ENCODE results near the gene MRPS5.

Gene MRPS5

DNA sequence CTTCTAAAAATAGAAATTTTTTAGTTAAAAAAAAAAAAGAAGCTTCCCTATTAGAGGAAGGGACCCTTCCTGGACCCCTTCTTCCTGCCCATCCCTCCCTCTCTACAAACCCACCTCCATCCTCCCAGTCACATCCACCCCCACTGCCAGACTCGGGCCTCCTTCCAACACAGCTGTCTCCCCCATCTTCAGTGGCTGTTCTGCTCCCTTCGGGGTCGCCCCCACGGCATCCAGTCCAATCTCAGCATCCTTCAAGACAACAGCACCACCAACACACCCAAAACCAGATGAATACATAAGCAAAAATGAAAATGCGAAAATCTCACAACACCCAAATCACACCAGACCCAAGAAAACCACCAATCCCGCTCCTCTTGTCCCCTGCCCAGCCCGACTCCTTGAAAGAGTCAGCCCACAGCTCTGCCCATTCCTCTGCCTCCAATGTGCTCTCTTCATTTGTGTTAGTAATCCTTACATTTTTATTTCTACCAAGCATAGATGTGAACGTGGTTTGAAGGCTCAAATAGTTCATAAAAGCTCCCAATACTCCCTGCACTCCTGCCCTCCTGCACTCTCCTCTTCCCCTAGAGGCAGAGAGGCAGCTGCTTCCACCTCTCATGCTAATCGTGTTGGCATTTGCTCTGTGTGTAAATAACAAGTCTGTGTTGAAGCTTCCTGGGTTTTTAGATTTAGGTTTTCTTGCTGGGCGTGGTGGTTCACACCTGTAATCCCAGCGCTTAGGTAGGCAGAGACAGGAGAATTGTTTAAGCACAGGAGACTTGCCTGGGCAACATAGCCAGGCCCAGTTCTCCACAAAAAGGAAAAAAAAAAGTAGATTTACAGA lies 59.1 kb downstream of the MRPS5 start:
- H3K4me3 ChIP-seq (ENCODE audit: low read length) = no peak overlapping the region
- no peak overlapping the region for H2AFZ ChIP-seq (ENCODE audit: low read depth, low read length)
- peaks cover 8% of the 10 kb centered on the region for H3K4me1 ChIP-seq (ENCODE audit: insufficient read depth, low read length)
- no peaks in the 10 kb centered on the region for H3K9me3 ChIP-seq (ENCODE audit: low read length)
- no peaks in the 10 kb centered on the region for H3K36me3 ChIP-seq (ENCODE audit: insufficient read depth, low read length)
- peaks cover 4% of the 10 kb centered on the region for H3K27me3 ChIP-seq (ENCODE audit: insufficient read depth, low read length)

DNA sequence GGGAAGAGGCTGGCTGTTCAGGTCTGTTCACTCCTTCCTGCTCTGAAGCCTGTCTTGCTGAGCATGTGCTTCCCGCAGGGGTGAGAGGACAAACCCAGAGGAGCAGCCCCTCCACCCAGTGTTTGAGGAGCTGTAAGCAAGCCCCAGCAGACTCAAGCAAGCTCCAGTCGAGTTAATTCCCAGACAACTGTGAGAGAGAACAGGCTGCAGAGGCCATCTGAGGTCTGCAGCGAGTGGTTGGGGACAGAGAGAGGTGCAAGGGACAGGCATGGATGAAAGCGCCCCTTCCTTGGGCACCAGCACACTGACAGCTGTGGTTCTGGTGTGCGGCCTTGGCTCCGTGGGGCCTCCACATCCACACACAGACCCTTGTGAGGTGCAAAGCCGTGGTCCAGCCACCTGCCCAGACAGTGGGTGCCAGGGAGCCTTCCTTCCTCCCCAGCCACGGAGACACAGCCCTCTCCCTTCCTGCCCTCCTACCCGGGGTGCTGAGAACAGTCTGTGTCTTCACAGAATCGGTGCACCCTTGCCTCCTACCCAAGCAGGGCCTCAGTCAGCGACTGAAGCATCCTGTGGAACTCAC lies 59.9 kb downstream of the MRPS5 start:
- H3K36me3 ChIP-seq (ENCODE audit: insufficient read depth, low read length) = no peaks in the 10 kb centered on the region
- no peaks in the 10 kb centered on the region for H3K9me3 ChIP-seq (ENCODE audit: low read length)
- peaks cover 4% of the 10 kb centered on the region for H3K27me3 ChIP-seq (ENCODE audit: insufficient read depth, low read length)
- H3K4me3 ChIP-seq (ENCODE audit: low read length) = no peak overlapping the region
- H3K4me1 ChIP-seq (ENCODE audit: insufficient read depth, low read length) = peaks cover 15% of the 10 kb centered on the region
- H2AFZ ChIP-seq (ENCODE audit: low read depth, low read length) = no peak overlapping the region

DNA sequence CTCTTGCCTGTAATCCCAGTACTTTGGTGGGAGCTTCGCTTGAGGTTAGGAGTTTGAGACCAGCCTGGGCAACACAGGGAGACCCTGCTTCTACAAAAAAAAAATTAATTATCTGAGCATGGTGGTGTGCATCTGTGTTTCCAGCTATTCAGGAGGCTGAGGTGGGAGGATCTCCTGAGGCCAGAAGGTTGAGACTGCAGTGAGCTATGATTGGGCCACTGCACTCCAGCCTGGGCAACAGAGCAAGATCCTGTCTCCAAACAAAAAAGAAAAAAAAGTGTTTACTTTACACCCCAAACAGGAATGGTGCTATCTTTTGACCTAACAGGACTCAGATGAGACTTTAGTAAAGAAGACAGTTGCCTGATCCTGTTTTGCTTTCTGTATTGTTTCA lies 60.5 kb downstream of the MRPS5 start:
- Histone ChIP-seq H3K27me3 (ENCODE audit: insufficient read depth, low read length) (peaks cover 6% of the 10 kb centered on the region), H3K4me3 (ENCODE audit: low read length) (no peak overlapping the region), H2AFZ (ENCODE audit: low read depth, low read length) (no peak overlapping the region), H3K9me3 (ENCODE audit: low read length) (no peaks in the 10 kb centered on the region), H3K36me3 (ENCODE audit: insufficient read depth, low read length) (no peaks in the 10 kb centered on the region), H3K4me1 (ENCODE audit: insufficient read depth, low read length) (peaks cover 17% of the 10 kb centered on the region)

DNA sequence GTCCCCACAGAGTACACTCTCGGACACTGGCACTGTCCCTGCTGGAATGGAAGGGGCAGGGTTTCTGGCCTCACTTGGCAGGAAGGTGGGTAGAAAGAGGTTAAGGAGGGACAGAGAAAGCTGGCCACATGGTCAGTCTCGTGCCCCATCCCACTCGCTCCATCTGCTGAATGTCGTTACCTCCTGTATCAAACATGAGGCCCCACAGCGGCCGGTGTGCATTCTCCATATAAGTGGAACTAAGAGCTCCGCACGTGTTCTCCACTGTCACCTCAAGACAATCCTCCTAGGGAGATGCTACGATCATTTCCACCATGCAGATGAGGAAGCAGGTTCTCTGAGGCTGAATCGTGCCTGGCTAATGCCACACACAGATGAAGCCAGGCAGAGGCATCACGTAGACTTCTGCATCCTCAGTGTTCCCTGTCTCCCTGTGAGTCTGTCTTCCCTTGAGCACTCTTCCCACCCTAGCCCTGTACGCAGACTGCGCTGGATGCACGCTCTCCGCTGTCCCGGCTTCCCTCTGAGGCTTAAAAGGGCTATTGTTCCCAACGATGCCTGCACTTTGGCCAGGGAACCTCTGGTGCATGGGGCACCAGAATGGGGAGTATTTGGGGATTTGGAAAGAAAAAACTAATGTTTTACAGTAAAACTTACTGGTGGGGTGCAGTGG lies 61.0 kb downstream of the MRPS5 start:
- Histone ChIP-seq H3K36me3 (ENCODE audit: insufficient read depth, low read length) (no peaks in the 10 kb centered on the region), H2AFZ (ENCODE audit: low read depth, low read length) (no peak overlapping the region), H3K27me3 (ENCODE audit: insufficient read depth, low read length) (peaks cover 12% of the 10 kb centered on the region), H3K4me1 (ENCODE audit: insufficient read depth, low read length) (peaks cover 17% of the 10 kb centered on the region), H3K9me3 (ENCODE audit: low read length) (no peaks in the 10 kb centered on the region), H3K4me3 (ENCODE audit: low read length) (no peak overlapping the region)

DNA sequence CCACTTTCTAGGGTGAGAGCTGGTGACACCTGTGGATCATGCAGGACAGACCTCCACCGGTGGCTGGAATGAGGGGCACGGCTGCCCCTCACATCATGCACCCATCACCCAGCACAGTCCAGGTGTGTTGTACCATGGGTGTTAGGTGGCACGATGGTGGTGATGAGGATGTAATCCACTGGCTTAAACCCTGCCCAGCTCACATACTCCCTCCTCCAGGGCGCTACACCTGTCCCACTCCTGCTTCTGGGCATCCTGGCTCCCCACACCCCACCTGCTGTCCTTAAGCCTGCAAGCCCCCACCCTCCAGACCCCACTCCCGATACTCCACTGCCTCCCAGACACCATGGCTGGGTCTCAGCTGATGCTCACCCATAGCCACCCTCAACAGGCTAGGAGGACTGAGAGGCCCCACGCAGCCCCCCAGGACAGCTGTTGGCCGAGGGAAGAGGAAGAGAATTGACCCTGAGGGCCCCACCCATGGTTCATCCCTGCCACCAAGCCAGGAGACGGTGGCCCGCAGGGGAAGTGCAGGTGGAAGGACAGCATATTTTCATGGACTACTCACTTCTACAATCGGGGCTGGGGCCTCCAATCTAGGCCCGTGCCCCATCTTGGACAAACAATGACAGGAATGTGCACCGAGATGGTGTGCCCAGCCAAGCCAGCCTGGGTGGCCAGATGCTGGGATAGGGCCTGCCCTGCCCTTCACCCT lies 61.8 kb downstream of the MRPS5 start:
- no peaks in the 10 kb centered on the region for H3K36me3 ChIP-seq (ENCODE audit: insufficient read depth, low read length)
- H3K27me3 ChIP-seq (ENCODE audit: insufficient read depth, low read length) = peaks cover 13% of the 10 kb centered on the region
- no peak overlapping the region for H2AFZ ChIP-seq (ENCODE audit: low read depth, low read length)
- no peak overlapping the region for H3K4me3 ChIP-seq (ENCODE audit: low read length)
- peaks cover 17% of the 10 kb centered on the region for H3K4me1 ChIP-seq (ENCODE audit: insufficient read depth, low read length)
- no peaks in the 10 kb centered on the region for H3K9me3 ChIP-seq (ENCODE audit: low read length)

DNA sequence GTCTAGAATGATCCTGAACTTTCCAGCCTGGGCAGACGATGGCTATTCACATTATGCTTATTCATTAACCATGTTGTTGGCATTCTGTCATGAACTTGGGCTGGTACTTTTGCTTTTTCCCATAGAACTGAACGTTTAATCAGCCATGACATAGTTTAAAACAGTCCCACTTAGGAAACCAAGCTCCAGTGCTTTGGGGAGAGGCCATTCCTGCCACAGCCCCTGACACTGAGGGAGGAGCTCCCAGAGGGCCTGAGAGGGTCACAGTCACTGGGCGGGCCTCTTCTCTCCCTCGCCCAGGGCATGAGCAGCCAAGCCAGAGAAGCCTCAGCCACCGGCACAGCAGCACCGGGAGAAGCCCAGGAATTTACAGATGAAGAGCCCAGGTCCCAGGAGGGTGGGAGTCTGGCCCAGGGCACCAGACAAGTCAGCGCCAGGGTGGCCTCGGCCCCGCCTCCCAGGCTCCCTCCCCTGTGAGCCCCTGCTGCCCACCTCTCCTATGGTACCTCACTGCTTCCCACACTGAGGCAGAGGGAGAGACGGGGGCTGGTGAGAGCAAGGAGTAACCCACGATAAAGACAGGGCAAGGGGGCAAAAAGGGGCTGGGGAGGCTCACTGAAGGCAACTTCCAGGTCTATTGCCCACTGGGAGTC lies 62.5 kb downstream of the MRPS5 start:
- H3K9me3 ChIP-seq (ENCODE audit: low read length) = no peaks in the 10 kb centered on the region

DNA sequence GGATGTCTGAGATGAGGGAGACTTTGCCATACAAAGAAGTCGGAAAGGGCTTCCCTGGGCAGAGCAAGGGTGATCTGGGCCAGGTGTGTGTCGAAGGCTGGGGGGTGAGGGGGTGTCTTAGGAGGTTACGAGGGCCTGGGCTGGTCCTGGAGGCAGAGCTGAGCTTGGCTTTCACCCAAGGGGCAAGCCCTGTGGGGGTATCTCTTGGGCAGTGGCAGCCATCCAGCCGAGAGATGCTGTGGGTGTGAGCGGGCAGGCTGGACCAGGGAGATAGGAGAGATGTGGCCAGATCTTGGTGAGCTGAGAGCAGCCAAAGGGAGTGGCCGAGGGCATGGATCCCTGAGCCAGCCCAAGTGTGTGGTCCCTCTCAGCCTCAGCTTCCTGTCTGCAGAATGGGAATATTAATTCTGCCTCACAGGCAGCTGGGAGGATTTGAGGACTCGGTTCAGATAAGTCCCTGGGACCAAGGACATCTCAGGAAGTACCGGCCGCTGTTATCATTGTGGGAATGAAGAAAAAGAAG lies 63.1 kb downstream of the MRPS5 start:
- H3K9me3 ChIP-seq (ENCODE audit: low read length) = no peaks in the 10 kb centered on the region
- no peak overlapping the region for H2AFZ ChIP-seq (ENCODE audit: low read depth, low read length)
- no peak overlapping the region for H3K4me3 ChIP-seq (ENCODE audit: low read length)
- H3K36me3 ChIP-seq (ENCODE audit: insufficient read depth, low read length) = no peaks in the 10 kb centered on the region
- H3K27me3 ChIP-seq (ENCODE audit: insufficient read depth, low read length) = peaks cover 15% of the 10 kb centered on the region
- H3K4me1 ChIP-seq (ENCODE audit: insufficient read depth, low read length) = peaks cover 17% of the 10 kb centered on the region

More for the DNA sequence above, 62.5 kb downstream of the MRPS5 start:
- peaks cover 15% of the 10 kb centered on the region for H3K27me3 ChIP-seq (ENCODE audit: insufficient read depth, low read length)
- H3K4me3 ChIP-seq (ENCODE audit: low read length) = no peak overlapping the region
- H3K36me3 ChIP-seq (ENCODE audit: insufficient read depth, low read length) = no peaks in the 10 kb centered on the region
- H2AFZ ChIP-seq (ENCODE audit: low read depth, low read length) = no peak overlapping the region
- peaks cover 17% of the 10 kb centered on the region for H3K4me1 ChIP-seq (ENCODE audit: insufficient read depth, low read length)

DNA sequence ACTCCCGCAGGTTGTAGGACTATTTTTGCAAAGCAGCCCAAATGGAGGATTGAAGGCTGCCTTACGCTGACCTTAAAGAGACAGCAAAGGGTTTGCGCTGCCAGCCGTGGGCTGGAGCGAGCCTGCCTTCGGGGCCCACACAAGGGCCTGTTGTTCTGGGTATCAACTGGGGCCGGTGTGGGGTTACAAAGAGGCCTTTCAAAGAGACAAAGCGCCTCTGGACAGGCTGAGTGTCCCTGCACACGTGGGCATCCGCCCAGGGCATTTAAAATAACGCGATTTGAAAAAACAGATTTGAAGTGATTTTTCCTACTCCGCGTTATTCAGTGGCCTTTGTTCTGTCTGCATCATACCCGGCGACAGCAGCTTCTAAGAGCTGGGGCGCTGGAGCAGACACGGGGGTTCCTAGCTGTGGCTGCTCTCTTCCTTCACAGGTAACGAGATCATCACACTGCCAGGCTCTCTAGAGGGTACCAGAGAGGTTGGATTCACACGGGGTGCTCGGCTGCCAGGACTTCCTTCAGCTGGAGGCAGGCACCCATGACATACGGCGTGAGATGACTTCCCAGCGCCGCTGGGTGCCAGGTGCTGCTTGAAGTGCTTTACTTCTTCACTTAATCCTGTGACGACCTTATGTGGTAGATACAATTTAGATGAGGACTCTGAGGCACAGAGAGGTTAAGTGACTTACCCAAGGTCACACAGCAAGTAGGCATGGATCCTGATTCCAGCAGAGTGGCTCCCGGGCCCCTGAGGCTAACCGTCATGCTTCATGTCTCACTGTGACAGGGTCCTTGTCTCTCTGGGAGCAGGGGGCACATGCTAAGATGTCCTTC lies 63.9 kb downstream of the MRPS5 start:
- H3K4me1 ChIP-seq (ENCODE audit: insufficient read depth, low read length) = peaks cover 17% of the 10 kb centered on the region
- peaks cover 15% of the 10 kb centered on the region for H3K27me3 ChIP-seq (ENCODE audit: insufficient read depth, low read length)
- peak overlapping the region; percentile 82 for H2AFZ ChIP-seq (ENCODE audit: low read depth, low read length)
- H3K4me3 ChIP-seq (ENCODE audit: low read length) = no peak overlapping the region
- H3K36me3 ChIP-seq (ENCODE audit: insufficient read depth, low read length) = no peaks in the 10 kb centered on the region
- no peaks in the 10 kb centered on the region for H3K9me3 ChIP-seq (ENCODE audit: low read length)

DNA sequence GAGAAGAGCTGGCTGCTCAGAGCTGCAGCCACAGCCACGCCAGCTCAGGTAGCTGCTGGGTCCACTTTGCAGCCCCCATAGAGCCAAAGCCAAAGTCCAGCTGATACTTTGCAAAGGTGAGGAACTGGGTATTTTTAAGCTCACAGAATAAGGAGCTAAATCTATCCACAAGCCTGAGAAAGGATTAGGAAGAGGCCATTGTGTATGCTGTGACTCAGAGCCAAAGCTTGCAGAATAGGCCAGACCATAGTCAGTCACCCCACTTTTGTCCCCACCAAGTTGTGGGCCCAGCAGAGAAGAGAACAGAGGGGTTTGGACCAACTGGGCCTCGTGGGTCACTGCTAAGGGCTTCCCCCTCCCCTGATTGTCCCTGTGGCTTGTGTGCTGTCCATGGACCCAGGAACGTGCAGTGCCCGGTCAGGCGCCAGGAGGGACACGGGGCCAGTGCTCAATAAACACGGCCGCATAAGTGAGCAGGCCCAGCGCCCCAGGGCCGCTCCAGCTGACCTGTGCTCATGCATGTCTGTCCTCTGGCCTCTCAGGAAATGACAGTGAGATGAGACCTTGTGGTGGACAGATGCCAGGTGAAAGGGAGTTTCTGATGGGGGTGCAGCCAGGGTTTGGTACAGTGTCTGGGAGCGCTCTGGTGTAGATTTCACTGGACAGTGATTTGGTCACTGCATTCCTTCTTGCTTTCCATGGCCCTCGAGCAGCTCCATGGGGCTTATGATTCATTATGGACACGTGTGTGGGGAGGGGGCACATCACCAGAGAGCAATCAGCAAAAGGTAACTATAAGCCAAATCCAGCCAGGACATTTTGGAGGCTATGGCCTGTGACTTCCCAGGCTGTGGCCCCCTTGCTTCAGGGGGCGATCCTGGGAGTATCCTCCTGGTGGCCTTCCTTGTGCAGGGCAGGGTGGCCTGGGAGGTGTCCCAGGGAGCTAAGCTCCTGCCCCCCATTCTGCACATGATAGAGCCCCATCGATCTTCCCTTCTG lies 64.8 kb downstream of the MRPS5 start:
- Histone ChIP-seq H3K4me1 (ENCODE audit: insufficient read depth, low read length) (peaks cover 13% of the 10 kb centered on the region), H3K36me3 (ENCODE audit: insufficient read depth, low read length) (no peaks in the 10 kb centered on the region), H3K4me3 (ENCODE audit: low read length) (no peak overlapping the region), H3K27me3 (ENCODE audit: insufficient read depth, low read length) (peaks cover 15% of the 10 kb centered on the region), H3K9me3 (ENCODE audit: low read length) (no peaks in the 10 kb centered on the region), H2AFZ (ENCODE audit: low read depth, low read length) (peak overlapping the region; percentile 82)

DNA sequence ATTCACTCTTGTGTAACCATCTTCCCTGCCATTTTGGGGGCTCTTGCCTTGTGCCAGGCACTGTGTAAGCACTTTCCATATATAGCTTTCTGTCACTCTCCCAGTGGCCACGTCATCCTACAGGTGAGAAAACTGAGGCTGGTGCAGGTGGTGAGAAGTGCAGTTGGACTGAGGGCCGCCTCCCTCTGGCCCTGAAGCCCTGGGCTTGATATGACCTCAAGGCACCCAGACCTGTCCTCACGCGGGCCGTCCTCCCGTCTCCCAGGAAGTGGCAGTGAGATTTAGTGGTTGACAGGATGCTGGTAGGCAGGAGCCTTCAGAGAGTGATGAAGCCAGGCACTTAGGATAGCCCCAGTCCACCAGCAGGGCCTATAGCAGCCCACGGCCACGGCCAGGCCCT lies 65.6 kb downstream of the MRPS5 start:
- Histone ChIP-seq H3K36me3 (ENCODE audit: insufficient read depth, low read length) (no peaks in the 10 kb centered on the region), H3K9me3 (ENCODE audit: low read length) (no peaks in the 10 kb centered on the region), H2AFZ (ENCODE audit: low read depth, low read length) (no peak overlapping the region), H3K4me3 (ENCODE audit: low read length) (no peak overlapping the region), H3K4me1 (ENCODE audit: insufficient read depth, low read length) (peaks cover 13% of the 10 kb centered on the region), H3K27me3 (ENCODE audit: insufficient read depth, low read length) (peaks cover 11% of the 10 kb centered on the region)

DNA sequence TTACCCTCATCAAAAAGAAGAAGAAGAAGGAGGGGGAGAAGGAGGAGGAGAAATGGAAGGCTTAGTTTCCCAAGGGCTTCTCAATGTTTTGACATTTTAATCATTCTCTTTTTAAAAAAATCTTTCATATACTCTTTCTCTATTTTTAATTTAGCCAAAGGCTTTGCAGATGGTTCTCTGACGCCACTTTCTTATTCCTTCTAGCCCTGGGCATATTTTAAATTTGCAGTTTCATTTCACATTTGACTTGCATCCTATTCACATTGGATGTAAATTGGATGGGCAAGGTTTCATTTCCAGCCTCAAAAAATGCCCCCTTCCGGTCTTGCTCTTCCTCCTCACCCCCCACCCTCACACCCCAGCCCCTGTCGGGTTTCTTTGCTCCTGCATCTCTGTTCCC lies 66.3 kb downstream of the MRPS5 start:
- H3K4me3 ChIP-seq (ENCODE audit: low read length) = no peak overlapping the region
- no peak overlapping the region for H2AFZ ChIP-seq (ENCODE audit: low read depth, low read length)
- H3K4me1 ChIP-seq (ENCODE audit: insufficient read depth, low read length) = peaks cover 13% of the 10 kb centered on the region
- H3K9me3 ChIP-seq (ENCODE audit: low read length) = no peaks in the 10 kb centered on the region
- H3K36me3 ChIP-seq (ENCODE audit: insufficient read depth, low read length) = no peaks in the 10 kb centered on the region
- H3K27me3 ChIP-seq (ENCODE audit: insufficient read depth, low read length) = peaks cover 11% of the 10 kb centered on the region
